Bronchial epithelial cell (primary cell): ENCODE data around the gene DENND6B. TPM values are rescaled to one million over a fixed set of nuclear protein-coding genes. Genes with fewer than 3 reads are reported as not detected.

Source experiments
- DNase-seq: peaks from one replicate; pipeline ENCODE4 v3.0.0-alpha.2; 2010; ENCODE audit warnings: low read depth
- FAIRE-seq: peaks from 2 replicates; lab custom pipeline; 2011; peaks lifted over from hg19 to GRCh38; lab: Jason Lieb, UNC
- H3K27me3 ChIP-seq: 2 replicates; pipeline ENCODE4 v1.5.1; 2011; ENCODE audit warnings: low read length; ENCODE audit not compliant: control insufficient read depth, insufficient read depth
- H3K36me3 ChIP-seq: 2 replicates; pipeline ENCODE4 v1.5.1; 2011; ENCODE audit warnings: low read length; ENCODE audit not compliant: control insufficient read depth, insufficient read depth
- H3K4me3 ChIP-seq: 2 replicates; pipeline ENCODE4 v1.5.1; 2011; ENCODE audit warnings: mild to moderate bottlenecking, low read depth, low read length, control low read depth
- CTCF ChIP-seq: IDR thresholded peaks from 2 replicates; pipeline ENCODE4 v1.5.1; 2011; ENCODE audit warnings: mild to moderate bottlenecking, moderate library complexity, low read length, control low read depth, inconsistent platforms; ENCODE audit not compliant: insufficient read depth, severe bottlenecking
- total RNA-seq: library from RNA; depleted of rRNA; stranded (reverse); fragments of >200 nt; gene quantifications from 2 replicates; pipeline ENCODE4 v1.2.1, GENCODE V29; 2014

DENND6B gene
- total RNA-seq, 1 donor from 2014 or later = 1.1 TPM

DNA sequence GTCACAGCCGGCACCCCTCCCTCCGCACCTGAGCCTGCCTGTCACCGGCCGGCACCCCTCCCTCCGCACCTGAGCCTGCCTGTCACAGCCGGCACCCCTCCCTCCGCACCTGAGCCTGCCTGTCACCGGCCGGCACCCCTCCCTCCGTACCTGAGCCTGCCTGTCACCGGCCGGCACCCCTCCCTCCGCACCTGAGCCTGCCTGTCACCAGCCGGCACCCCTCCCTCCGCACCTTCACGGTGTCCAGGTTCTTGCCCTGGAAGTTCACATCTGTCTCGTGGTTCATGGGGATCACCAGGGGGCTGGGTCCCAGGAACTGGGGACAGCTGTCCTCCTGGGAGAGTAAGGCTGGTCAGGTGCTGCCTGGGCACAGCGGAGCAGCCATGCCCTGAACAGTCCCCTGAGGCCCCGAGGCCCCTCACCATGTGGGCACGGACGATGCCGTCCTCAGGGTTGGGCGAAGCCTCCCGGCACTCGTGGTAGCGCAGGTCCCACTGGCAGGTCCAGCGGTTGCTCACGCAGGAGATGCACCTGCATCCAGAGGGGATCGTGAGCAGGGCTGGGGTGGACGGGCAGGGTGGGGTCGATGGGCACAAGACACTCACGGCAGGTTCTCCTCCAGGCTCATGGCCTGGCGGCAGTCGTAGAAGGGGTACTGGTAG is 41.1 kb downstream of the DENND6B start:
- DNase-seq = no peak
- Histone ChIP-seq H3K27me3 (no peaks in the 10 kb centered on the region), H3K4me3 (no peak overlapping the region), H3K36me3 (peaks cover 69% of the 10 kb centered on the region)
- TF ChIP-seq CTCF = no peak
- no peak for FAIRE-seq

- H3K27me3 ChIP-seq = no peaks in the 10 kb centered on the region
- H3K36me3 ChIP-seq = peaks cover 67% of the 10 kb centered on the region
- no peak for TF ChIP-seq CTCF
- DNase-seq (no peak), FAIRE-seq (no peak)
- H3K4me3 ChIP-seq = no peak overlapping the region
These were observed 42.3 kb downstream of the DENND6B start for GRCh38 chr22:50284479-50284878.

GRCh38 chr22:50283821-50284220 is 43.0 kb downstream of the DENND6B start:
- FAIRE-seq (no peak), DNase-seq (no peak)
- Histone ChIP-seq H3K36me3 (peaks cover 67% of the 10 kb centered on the region), H3K27me3 (no peaks in the 10 kb centered on the region), H3K4me3 (no peak overlapping the region)
- no peak for TF ChIP-seq CTCF

DNA sequence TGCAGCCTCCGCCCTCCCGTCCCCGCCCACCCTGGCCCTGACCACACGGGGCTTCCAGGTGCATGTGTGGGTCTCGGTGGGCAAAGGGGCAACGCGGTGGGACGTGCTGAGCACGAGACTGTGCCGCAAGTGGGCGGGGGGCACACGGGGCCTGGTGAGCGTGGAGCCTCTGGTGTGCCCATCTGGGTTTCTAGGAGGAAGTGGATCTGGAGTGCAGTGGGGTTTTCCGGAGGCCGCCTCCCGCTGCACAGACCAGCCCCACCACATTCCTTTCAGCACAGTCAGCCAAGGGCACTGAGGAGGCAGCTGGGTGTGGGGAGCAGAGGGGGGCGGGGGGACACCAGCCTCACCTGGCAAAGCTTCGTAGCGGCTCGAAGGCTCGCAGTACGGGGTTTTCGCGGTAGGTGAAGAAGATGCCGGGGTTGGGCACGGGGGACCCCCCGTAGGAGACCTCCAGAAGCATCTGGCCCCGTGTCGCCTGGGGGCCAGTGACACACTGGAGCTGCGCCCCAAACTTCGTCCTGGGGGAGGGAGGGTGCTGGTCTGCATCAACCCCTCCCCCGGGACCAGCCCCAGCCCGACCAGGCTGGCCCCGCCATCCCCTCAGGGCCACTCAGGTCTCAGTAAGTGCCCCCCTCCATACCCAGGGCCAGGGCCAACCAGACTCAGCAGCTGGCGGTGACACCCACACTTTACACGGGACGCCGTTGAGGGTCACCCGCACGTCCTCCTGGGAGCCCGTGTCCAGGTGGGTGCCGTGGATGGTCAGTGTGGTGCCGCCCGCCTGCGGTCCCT is 44.3 kb downstream of the DENND6B start:
- Histone ChIP-seq H3K27me3 (no peaks in the 10 kb centered on the region), H3K4me3 (no peak overlapping the region), H3K36me3 (peaks cover 67% of the 10 kb centered on the region)
- FAIRE-seq (no peak), DNase-seq (peak; percentile 93)
- TF ChIP-seq CTCF = no peak

GRCh38 chr22:50281957-50282356 is 44.9 kb downstream of the DENND6B start:
- no peaks in the 10 kb centered on the region for H3K27me3 ChIP-seq
- no peak for DNase-seq
- H3K36me3 ChIP-seq = peaks cover 67% of the 10 kb centered on the region
- no peak for TF ChIP-seq CTCF
- H3K4me3 ChIP-seq = no peak overlapping the region
- no peak for FAIRE-seq
